PC-9 (cell line): ENCODE results near the gene LSP1. TPM values are rescaled to one million over a fixed set of nuclear protein-coding genes. Genes with fewer than 3 reads are reported as not detected.

Source experiments
- BruUV-seq: library from RNA; stranded (reverse); fragments of 400-500 nt; replicated peaks from 2 replicates; lab custom pipeline; 2021; lab: Mats Ljungman, UMichigan
- CTCF ChIA-PET: fragments of 300-600 bp; sonication (Branson Sonifier 250); formaldehyde crosslinking; loops from one replicate; lab custom pipeline; 2022; ENCODE audit warnings: antibody characterized with exemption; lab: Charles Lee
- POLR2A ChIA-PET: fragments of 300-600 bp; sonication (Branson Sonifier 250); formaldehyde crosslinking; loops from one replicate; lab custom pipeline; 2022; ENCODE audit warnings: antibody characterized with exemption; ENCODE audit not compliant: unreplicated experiment; lab: Charles Lee
- DNase-seq, 2 experiments: peaks; one replicate each; pipeline versions ENCODE4 v3.0.0 to v3.0.0-alpha.2; 2015 to 2022; ENCODE audit warnings: mixed read lengths in 1 of 2
- H2AFZ ChIP-seq: fragments of 200-600 bp; sonication (generic); 2 replicates; pipeline ENCODE4 v1.8.1; 2017; ENCODE audit warnings: antibody characterized with exemption
- H3F3A ChIP-seq: fragments of 200-600 bp; sonication (generic); 2 replicates; pipeline ENCODE4 v1.8.1; 2017; ENCODE audit warnings: antibody characterized with exemption, mild to moderate bottlenecking, low read depth; ENCODE audit not compliant: insufficient read depth
- H3K27ac ChIP-seq: fragments of 200-600 bp; sonication (generic); 2 replicates; pipeline ENCODE4 v1.6.1; 2016; ENCODE audit warnings: mixed run types
- H3K27me3 ChIP-seq: fragments of 200-600 bp; sonication (generic); 2 replicates; pipeline ENCODE4 v1.6.1; 2016; ENCODE audit warnings: low read depth, mixed run types; ENCODE audit not compliant: insufficient read depth
- H3K36me3 ChIP-seq: fragments of 200-600 bp; sonication (generic); 2 replicates; pipeline ENCODE4 v1.6.1; 2016; ENCODE audit warnings: low read depth, mixed run types
- H3K4me1 ChIP-seq: fragments of 200-600 bp; sonication (generic); replicated peaks from 2 replicates; pipeline ENCODE4 v1.6.1; 2016; ENCODE audit warnings: mixed run types; ENCODE audit not compliant: insufficient read depth
- H3K4me2 ChIP-seq: fragments of 200-600 bp; sonication (generic); 2 replicates; pipeline ENCODE4 v1.6.1; 2017; ENCODE audit warnings: mixed run types
- H3K4me3 ChIP-seq: fragments of 200-600 bp; sonication (generic); 2 replicates; pipeline ENCODE4 v1.6.1; 2016; ENCODE audit warnings: mixed run types
- H3K79me2 ChIP-seq: fragments of 200-600 bp; sonication (generic); 2 replicates; pipeline ENCODE4 v1.6.1; 2017; ENCODE audit warnings: low read depth, mixed run types
- H3K9me2 ChIP-seq: fragments of 200-600 bp; sonication (generic); 2 replicates; pipeline ENCODE4 v1.8.1; 2017; ENCODE audit warnings: mild to moderate bottlenecking; ENCODE audit not compliant: insufficient read depth
- H3K9me3 ChIP-seq: fragments of 200-600 bp; sonication (generic); 2 replicates; pipeline ENCODE4 v1.8.1; 2016; ENCODE audit warnings: low read depth; ENCODE audit not compliant: insufficient read depth
- H4K20me1 ChIP-seq: fragments of 200-600 bp; sonication (generic); 2 replicates; pipeline ENCODE4 v1.8.1; 2017; ENCODE audit not compliant: insufficient read depth
- EZH2 ChIP-seq: fragments of 200-600 bp; sonication (generic); IDR thresholded peaks from 2 replicates; pipeline ENCODE4 v1.8.0; 2017; ENCODE audit warnings: antibody characterized with exemption, low read depth
- intact Hi-C: fragments of 100-400 bp; cut with micrococcal nuclease; formaldehyde crosslinking; loops from one replicate; pipeline ENCODE4 v1.10.0; 2022; ENCODE audit not compliant: unreplicated experiment
- total RNA-seq: library from RNA; stranded (reverse); gene quantifications from 2 replicates; pipeline ENCODE4 v1.2.3, GENCODE V29; 2021
- TF ChIP-seq, protein P1 (sequence below): fragments of 200-600 bp; sonication (generic); conservative IDR thresholded peaks from 2 replicates; pipeline ENCODE4 v1.6.1; 2017; ENCODE audit warnings: mixed run types, antibody characterized with exemption, mild to moderate bottlenecking, moderate library complexity

The LSP1 gene
- total RNA-seq, 1 experiment from 2014 or later: 2.6 TPM

DNA sequence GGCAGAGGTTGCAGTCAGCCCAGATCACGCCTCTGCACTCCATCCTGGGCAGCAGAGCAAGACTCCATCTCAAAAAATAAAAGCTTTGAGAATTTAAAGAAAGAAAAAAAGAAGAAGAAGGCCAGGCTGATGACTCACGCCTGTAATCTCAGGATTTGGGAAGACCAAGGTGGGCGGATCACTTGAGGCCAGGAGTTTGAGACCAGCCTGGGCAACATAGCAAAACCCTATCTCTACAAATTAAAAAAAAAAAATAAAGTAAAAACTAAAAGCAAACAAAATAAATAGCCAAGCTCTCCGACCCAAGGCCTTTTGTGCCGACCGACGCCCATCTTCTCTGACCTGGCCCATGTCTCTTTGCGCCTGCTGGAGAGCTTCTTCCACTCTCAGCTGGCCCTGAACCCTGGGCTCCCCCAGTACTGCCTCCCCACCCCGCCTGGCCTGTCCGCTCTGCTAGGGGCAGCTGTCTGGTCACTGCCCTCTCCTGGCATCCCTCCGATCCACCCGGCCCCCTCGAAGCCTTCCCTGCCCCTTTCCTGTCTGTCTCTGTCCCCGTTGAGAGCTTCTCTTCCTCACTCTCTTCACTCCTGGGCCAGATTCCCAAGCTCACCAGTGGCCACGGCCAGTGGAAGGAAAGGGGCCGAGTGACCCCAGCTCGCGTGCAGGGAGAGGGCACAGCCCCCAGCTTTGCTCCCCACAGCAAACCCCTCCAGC, 4.8 kb upstream of the LSP1 start:
- no peaks in the 10 kb centered on the region for H3F3A ChIP-seq
- CTCF ChIA-PET: interaction anchor here (0.6 kb wide), 2 partner anchors 151 to 154 kb away, joined by 4 to 7 read pairs; partner anchors contain the start of gene KRTAP5-6

DNA sequence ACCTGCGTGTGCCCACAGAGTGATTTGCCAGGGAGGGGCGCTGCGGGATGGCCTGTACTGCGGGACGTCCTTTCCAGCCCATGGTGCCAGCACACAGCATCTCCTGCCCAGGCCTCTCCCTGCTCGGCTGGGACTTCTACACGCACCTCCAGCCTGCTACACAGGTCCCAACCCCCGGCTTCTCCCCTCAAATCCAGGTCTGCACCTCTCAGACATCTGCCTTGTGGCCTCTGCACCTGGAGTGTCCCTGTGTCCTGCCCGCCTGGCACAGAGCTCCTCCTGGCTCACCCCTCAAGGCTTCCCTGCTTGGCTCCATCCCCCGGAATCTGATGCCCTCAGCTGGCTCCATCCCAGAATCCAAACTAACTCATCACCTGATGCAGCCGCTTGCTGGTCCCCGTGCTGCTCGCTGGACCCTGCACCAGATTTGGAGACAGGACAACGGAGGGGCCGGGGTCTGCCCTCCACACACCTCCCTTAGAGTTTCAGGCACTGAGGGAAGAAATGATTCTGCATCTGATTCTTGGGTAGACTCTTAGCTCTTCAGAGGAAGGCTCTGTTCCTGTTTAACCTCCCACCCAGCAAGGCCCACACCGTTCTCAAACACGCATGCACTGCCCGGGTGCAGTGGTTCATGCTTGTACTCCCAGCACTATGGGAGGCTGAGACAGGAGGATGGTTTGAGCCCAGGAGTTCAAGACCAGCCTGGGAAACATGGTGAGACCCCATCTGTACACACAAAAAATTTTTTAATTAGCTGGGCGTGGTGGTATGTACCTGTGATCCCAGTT, 4.0 kb upstream of the LSP1 start:
- POLR2A ChIA-PET: interaction anchor here (0.6 kb wide), 1 partner anchor 97 kb away, joined by 3 read pairs; no protein-coding TSS in a partner anchor
- intact Hi-C loops: no loop called here
- Histone ChIP-seq H3K79me2 (no peaks in the 10 kb centered on the region), H3F3A (no peaks in the 10 kb centered on the region), H3K36me3 (no peaks in the 10 kb centered on the region), H3K27me3 (no peaks in the 10 kb centered on the region), H3K4me1 (no peaks in the 10 kb centered on the region; the same call in 1 of the 2 replicates), H3K27ac (no peak overlapping the region), H3K9me3 (no peaks in the 10 kb centered on the region), H4K20me1 (no peaks in the 10 kb centered on the region), H3K9me2 (no peaks in the 10 kb centered on the region), H3K4me3 (no peak overlapping the region), H2AFZ (no peak overlapping the region), H3K4me2 (no peak overlapping the region)
- CTCF ChIA-PET: interaction anchor here (0.6 kb wide), 1 partner anchor 152 kb away, joined by 4 read pairs; the partner anchor contains the start of gene KRTAP5-6
- TF ChIP-seq EZH2: no peak
- TF ChIP-seq, protein P1, sequence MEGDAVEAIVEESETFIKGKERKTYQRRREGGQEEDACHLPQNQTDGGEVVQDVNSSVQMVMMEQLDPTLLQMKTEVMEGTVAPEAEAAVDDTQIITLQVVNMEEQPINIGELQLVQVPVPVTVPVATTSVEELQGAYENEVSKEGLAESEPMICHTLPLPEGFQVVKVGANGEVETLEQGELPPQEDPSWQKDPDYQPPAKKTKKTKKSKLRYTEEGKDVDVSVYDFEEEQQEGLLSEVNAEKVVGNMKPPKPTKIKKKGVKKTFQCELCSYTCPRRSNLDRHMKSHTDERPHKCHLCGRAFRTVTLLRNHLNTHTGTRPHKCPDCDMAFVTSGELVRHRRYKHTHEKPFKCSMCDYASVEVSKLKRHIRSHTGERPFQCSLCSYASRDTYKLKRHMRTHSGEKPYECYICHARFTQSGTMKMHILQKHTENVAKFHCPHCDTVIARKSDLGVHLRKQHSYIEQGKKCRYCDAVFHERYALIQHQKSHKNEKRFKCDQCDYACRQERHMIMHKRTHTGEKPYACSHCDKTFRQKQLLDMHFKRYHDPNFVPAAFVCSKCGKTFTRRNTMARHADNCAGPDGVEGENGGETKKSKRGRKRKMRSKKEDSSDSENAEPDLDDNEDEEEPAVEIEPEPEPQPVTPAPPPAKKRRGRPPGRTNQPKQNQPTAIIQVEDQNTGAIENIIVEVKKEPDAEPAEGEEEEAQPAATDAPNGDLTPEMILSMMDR: no peak
- BruUV-seq: no TSS peak
- no peak for DNase-seq

More for the DNA sequence above, 4.8 kb upstream of the LSP1 start:
- POLR2A ChIA-PET: no interaction called here
- Histone ChIP-seq H3K27me3 (no peaks in the 10 kb centered on the region), H3K4me2 (no peak overlapping the region), H3K9me2 (no peaks in the 10 kb centered on the region), H3K27ac (no peak overlapping the region), H4K20me1 (no peaks in the 10 kb centered on the region), H3K36me3 (no peaks in the 10 kb centered on the region), H3K4me1 (no peaks in the 10 kb centered on the region; the same call in 1 of the 2 replicates), H3K4me3 (no peak overlapping the region), H3K79me2 (no peaks in the 10 kb centered on the region), H2AFZ (no peak overlapping the region), H3K9me3 (no peaks in the 10 kb centered on the region)
- intact Hi-C loops: no loop called here
- no peak for DNase-seq
- no peak for TF ChIP-seq EZH2
- TF ChIP-seq, protein P1: no peak
- no TSS peak for BruUV-seq

DNA sequence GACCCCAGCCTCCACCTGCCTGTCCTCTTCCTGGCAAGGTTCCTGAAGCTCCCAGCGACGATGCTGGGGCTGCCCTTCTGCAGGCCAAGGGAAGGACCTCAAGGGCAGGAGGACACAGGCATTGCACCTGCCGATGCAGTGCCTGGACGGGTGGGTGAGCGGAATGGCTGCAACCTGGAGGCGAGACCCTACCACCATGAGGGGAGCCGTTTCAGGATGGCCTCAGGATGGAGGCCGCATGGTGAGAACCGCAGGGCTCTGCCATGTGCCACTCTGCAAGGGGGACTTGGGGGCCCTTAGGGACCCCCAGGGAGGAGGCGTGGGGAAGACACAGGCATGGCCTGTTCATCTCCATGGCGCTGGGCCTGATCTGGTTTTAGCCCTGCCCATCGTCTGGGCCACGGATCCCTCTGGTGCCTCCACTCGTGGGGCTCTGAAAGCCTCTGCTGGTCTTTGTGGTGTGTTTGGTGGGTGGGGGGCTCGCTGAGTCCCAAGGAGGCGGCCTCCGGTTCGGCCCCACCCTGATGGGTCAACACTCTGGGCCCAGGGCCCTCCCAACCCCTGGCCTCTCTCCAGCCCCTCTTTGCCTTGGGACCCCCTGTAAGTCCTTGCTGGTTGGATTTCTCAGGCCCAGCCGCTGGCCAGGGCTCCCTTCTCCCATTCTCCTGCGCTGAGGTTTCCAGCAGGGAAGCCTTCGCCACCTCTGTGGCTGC, 1.3 kb upstream of the LSP1 start:
- H3K4me2 ChIP-seq: no peak overlapping the region
- DNase-seq: no peak
- no TSS peak for BruUV-seq
- H2AFZ ChIP-seq: no peak overlapping the region
- no peaks in the 10 kb centered on the region for H3K4me1 ChIP-seq
- no peaks in the 10 kb centered on the region for H3K9me3 ChIP-seq
- intact Hi-C loops: no loop called here
- H3K27ac ChIP-seq: no peak overlapping the region
- H3F3A ChIP-seq: no peaks in the 10 kb centered on the region
- no peaks in the 10 kb centered on the region for H3K9me2 ChIP-seq
- ChIA-PET POLR2A (no interaction called here), CTCF (no interaction called here)
- no peaks in the 10 kb centered on the region for H3K79me2 ChIP-seq
- H3K4me3 ChIP-seq: no peak overlapping the region
- no peaks in the 10 kb centered on the region for H3K27me3 ChIP-seq
- no peaks in the 10 kb centered on the region for H3K36me3 ChIP-seq
- H4K20me1 ChIP-seq: no peaks in the 10 kb centered on the region
- TF ChIP-seq EZH2: no peak
- TF ChIP-seq, protein P1: no peak
